Thoracic aorta (tissue), 2 donors: ENCODE measurements around the gene DCTN3. TPM values are rescaled to one million over a fixed set of nuclear protein-coding genes. Genes with fewer than 3 reads are reported as not detected.

ENCODE experiments used
- ATAC-seq: fragments of 150-250 bp; one replicate; pipeline ENCODE4 v1.8.0; 2017; ENCODE audit warnings: low read depth; ENCODE audit not compliant: insufficient number of reproducible peaks, low FRiP score
- DNase-seq: peaks from one replicate; pipeline ENCODE4 v3.0.0-alpha.2; 2020; ENCODE audit warnings: low spot score
- H3K27ac ChIP-seq, 2 donors: fragments of 200-600 bp; sonication (generic); 1 replicate in 1 of 2; 2 replicates in 1 of 2; pipeline ENCODE4 v1.5.1; 2016; ENCODE audit warnings: mild to moderate bottlenecking in 2 of 2, moderate library complexity in 2 of 2
- H3K27me3 ChIP-seq: fragments of 200-600 bp; sonication (generic); replicated peaks from 2 replicates; pipeline ENCODE4 v1.6.0; 2016; ENCODE audit warnings: mild to moderate bottlenecking; ENCODE audit not compliant: insufficient read depth
- H3K36me3 ChIP-seq: fragments of 200-600 bp; sonication (generic); one replicate; pipeline ENCODE4 v1.5.1; 2016
- H3K4me1 ChIP-seq, 2 donors: fragments of 200-600 bp; sonication (generic); 1 replicate in 1 of 2; 2 replicates in 1 of 2; pipeline versions ENCODE4 v1.5.1 to v1.6.0; 2016; ENCODE audit warnings: low read depth in 2 of 2, mild to moderate bottlenecking in 1 of 2; ENCODE audit not compliant: control insufficient read depth in 1 of 2
- H3K4me3 ChIP-seq: fragments of 200-600 bp; sonication (generic); 2 replicates; pipeline ENCODE4 v1.5.1; 2016; ENCODE audit warnings: mild to moderate bottlenecking
- H3K9me3 ChIP-seq: fragments of 200-600 bp; sonication (generic); 2 replicates; pipeline ENCODE4 v1.5.1; 2016
- CTCF ChIP-seq: fragments of 200-600 bp; sonication (generic); IDR thresholded peaks from one replicate; pipeline ENCODE4 v1.5.1; 2019; ENCODE audit warnings: antibody characterized with exemption
- total RNA-seq, 2 donors: library from RNA; depleted of rRNA; stranded (reverse); fragments of >200 nt; gene quantifications; one replicate each; pipeline versions ENCODE4 v1.1.0 to v1.2.3, GENCODE V29; 2016

The DCTN3 gene
- total RNA-seq, 2 donors from 2014 or later, result 48.1 to 70.4 TPM

GRCh38 chr9:34627716-34628655, 7.7 kb upstream of the DCTN3 start:
- peak overlapping the region; percentile 61 for H3K4me3 ChIP-seq

GRCh38 chr9:34625186-34625486, 4.8 kb upstream of the DCTN3 start:
- no peak for DNase-seq
- TF ChIP-seq CTCF, result no peak
- Histone ChIP-seq H3K27ac (no peak overlapping the region), H3K9me3 (no peaks in the 10 kb centered on the region), H3K36me3 (no peaks in the 10 kb centered on the region), H3K4me3 (no peak overlapping the region), H3K4me1 (peaks cover 3 to 34% of the 10 kb centered on the region in 2 donors), H3K27me3 (peaks cover 30% of the 10 kb centered on the region)
- no peak for ATAC-seq

More at GRCh38 chr9:34627716-34628655, 7.7 kb upstream of the DCTN3 start:
- DNase-seq (no peak), ATAC-seq (no peak)
- H3K27ac ChIP-seq, result peak overlapping the region in 1 of 2 donors; percentile 44
- no peaks in the 10 kb centered on the region for H3K36me3 ChIP-seq
- no peaks in the 10 kb centered on the region for H3K9me3 ChIP-seq
- H3K27me3 ChIP-seq, result peaks cover 29% of the 10 kb centered on the region
- peaks cover 3 to 29% of the 10 kb centered on the region in 2 donors for H3K4me1 ChIP-seq
- no peak for TF ChIP-seq CTCF

GRCh38 chr9:34624475-34625185, 4.3 kb upstream of the DCTN3 start:
- Histone ChIP-seq H3K4me1 (peaks cover 3 to 37% of the 10 kb centered on the region in 2 donors), H3K4me3 (no peak overlapping the region), H3K27ac (no peak overlapping the region), H3K9me3 (no peaks in the 10 kb centered on the region), H3K27me3 (peaks cover 27% of the 10 kb centered on the region), H3K36me3 (no peaks in the 10 kb centered on the region)
- DNase-seq, result no peak
- no peak for ATAC-seq
- TF ChIP-seq CTCF, result no peak

GRCh38 chr9:34623374-34624235, 3.3 kb upstream of the DCTN3 start:
- H3K4me1 ChIP-seq, result peaks cover 3 to 32% of the 10 kb centered on the region in 2 donors
- no peak overlapping the region for H3K27ac ChIP-seq
- H3K4me3 ChIP-seq, result peak overlapping the region; percentile 34
- H3K36me3 ChIP-seq, result no peaks in the 10 kb centered on the region
- no peaks in the 10 kb centered on the region for H3K9me3 ChIP-seq
- ATAC-seq, result no peak
- peaks cover 22% of the 10 kb centered on the region for H3K27me3 ChIP-seq
- no peak for TF ChIP-seq CTCF
- no peak for DNase-seq
